NCI-H2107 (cell line): Measurements from ENCODE around the gene CNTNAP2.

Experiments
- DNase-seq: peaks from one replicate; lab custom pipeline; 2025; lab: John Stamatoyannopoulos, UW

CNTNAP2 gene

GRCh38 chr7:146116521-146117222 lies at the start of gene CNTNAP2:
CNTNAP2 (plus strand) TSS chr7:146116801; CDS start chr7:146116877, 76 bp downstream.
- no peak for DNase-seq

GRCh38 chr7:146067880-146068279 lies 48.7 kb upstream of the CNTNAP2 start:
- DNase-seq, result no peak

GRCh38 chr7:146074195-146074765 lies 42.3 kb upstream of the CNTNAP2 start:
- no peak for DNase-seq

GRCh38 chr7:146076344-146076743 lies 40.3 kb upstream of the CNTNAP2 start:
- DNase-seq, result no peak

- DNase-seq, result no peak
Measured at GRCh38 chr7:146084086-146084485, 32.5 kb upstream of the CNTNAP2 start.

GRCh38 chr7:146090023-146090645 lies 26.5 kb upstream of the CNTNAP2 start:
- no peak for DNase-seq

GRCh38 chr7:146094356-146094755 lies 22.2 kb upstream of the CNTNAP2 start:
- no peak for DNase-seq

- DNase-seq, result no peak
Measured at GRCh38 chr7:146096994-146097393, 19.6 kb upstream of the CNTNAP2 start.

GRCh38 chr7:146106319-146106718 lies 10.3 kb upstream of the CNTNAP2 start:
- DNase-seq, result no peak

GRCh38 chr7:146112755-146113154 lies 3.8 kb upstream of the CNTNAP2 start:
- DNase-seq, result no peak

GRCh38 chr7:146115548-146115850 lies 1.1 kb upstream of the CNTNAP2 start:
- no peak for DNase-seq

- DNase-seq, result peak; percentile 15
Measured at GRCh38 chr7:146115851-146116520, 615 bp upstream of the CNTNAP2 start.

GRCh38 chr7:146117576-146117975 lies 975 bp downstream of the CNTNAP2 start:
- DNase-seq, result no peak

- DNase-seq, result no peak
Measured at GRCh38 chr7:146119002-146119401, 2.4 kb downstream of the CNTNAP2 start.

- no peak for DNase-seq
Measured at GRCh38 chr7:146123715-146124114, 7.1 kb downstream of the CNTNAP2 start.

- DNase-seq, result no peak
Measured at GRCh38 chr7:146126767-146127509, 10.3 kb downstream of the CNTNAP2 start.

- DNase-seq, result no peak
Measured at GRCh38 chr7:146129296-146129695, 12.7 kb downstream of the CNTNAP2 start.

- no peak for DNase-seq
Measured at GRCh38 chr7:146129997-146130396, 13.4 kb downstream of the CNTNAP2 start.

GRCh38 chr7:146131701-146132100 lies 15.1 kb downstream of the CNTNAP2 start:
- no peak for DNase-seq

GRCh38 chr7:146136357-146136875 lies 19.8 kb downstream of the CNTNAP2 start:
- no peak for DNase-seq

GRCh38 chr7:146138926-146139325 lies 22.3 kb downstream of the CNTNAP2 start:
- DNase-seq, result no peak
